ENCODE results near the gene HSFX4. TPM values are rescaled to one million over a fixed set of nuclear protein-coding genes. Genes with fewer than 3 reads are reported as not detected.
"Not testable (repeated sequence)": the region's sequence is repeated elsewhere in the genome, so short reads cannot be mapped to it uniquely, and the experiment has no call there.

Gene HSFX4
- total RNA-seq, 2 donors from 2014 or later = not detected

- not testable (repeated sequence) for H3K27me3 ChIP-seq (ENCODE audit: control insufficient read depth, insufficient read depth, low read length, poor library complexity, severe bottlenecking); H3K36me3 ChIP-seq (ENCODE audit: control insufficient read depth, insufficient read depth, low read length); H3K27me3 Mint-ChIP-seq (ENCODE audit: insufficient read depth); H3K4me3 Mint-ChIP-seq; H3K4me1 ChIP-seq (ENCODE audit: control insufficient read depth, insufficient read depth, low read length); H3K36me3 Mint-ChIP-seq (ENCODE audit: low read depth); DNase-seq; H3K9me3 Mint-ChIP-seq; H3K27ac Mint-ChIP-seq; H3K27ac ChIP-seq (ENCODE audit: low read depth, low read length); H3K9ac ChIP-seq (ENCODE audit: extremely low read depth, low read length, poor library complexity, severe bottlenecking); H3K9me3 ChIP-seq (ENCODE audit: control insufficient read depth, low read length); H3K4me1 Mint-ChIP-seq; H3K4me3 ChIP-seq (ENCODE audit: low read length)
- no CpG with 5 or more reads among the region's 8 CpGs for WGBS, 2 experiments (ENCODE audit: insufficient coverage in 1 of 2, insufficient read length in 1 of 2)
These were observed 2.0 kb upstream of the HSFX4 start for GRCh38 chrX:149927245-149927963.

GRCh38 chrX:149927964-149928258 lies 1.5 kb upstream of the HSFX4 start:
- H3K36me3 ChIP-seq (ENCODE audit: control insufficient read depth, insufficient read depth, low read length); H3K9me3 Mint-ChIP-seq; H3K27me3 ChIP-seq (ENCODE audit: control insufficient read depth, insufficient read depth, low read length, poor library complexity, severe bottlenecking); DNase-seq; H3K27ac ChIP-seq (ENCODE audit: low read depth, low read length); H3K27me3 Mint-ChIP-seq (ENCODE audit: insufficient read depth); H3K9ac ChIP-seq (ENCODE audit: extremely low read depth, low read length, poor library complexity, severe bottlenecking); H3K36me3 Mint-ChIP-seq (ENCODE audit: low read depth); H3K4me3 Mint-ChIP-seq; H3K9me3 ChIP-seq (ENCODE audit: control insufficient read depth, low read length); H3K4me3 ChIP-seq (ENCODE audit: low read length); H3K4me1 Mint-ChIP-seq; H3K4me1 ChIP-seq (ENCODE audit: control insufficient read depth, insufficient read depth, low read length); H3K27ac Mint-ChIP-seq: not testable (repeated sequence)
- no CpG with 5 or more reads among the region's 1 CpG for WGBS, 2 experiments (ENCODE audit: insufficient coverage in 1 of 2, insufficient read length in 1 of 2)

GRCh38 chrX:149928635-149929034 lies 738 bp upstream of the HSFX4 start:
- H3K27ac Mint-ChIP-seq; H3K9ac ChIP-seq (ENCODE audit: extremely low read depth, low read length, poor library complexity, severe bottlenecking); H3K4me3 Mint-ChIP-seq; H3K27me3 ChIP-seq (ENCODE audit: control insufficient read depth, insufficient read depth, low read length, poor library complexity, severe bottlenecking); H3K4me3 ChIP-seq (ENCODE audit: low read length); H3K27me3 Mint-ChIP-seq (ENCODE audit: insufficient read depth); H3K9me3 Mint-ChIP-seq; H3K27ac ChIP-seq (ENCODE audit: low read depth, low read length); H3K4me1 Mint-ChIP-seq; H3K4me1 ChIP-seq (ENCODE audit: control insufficient read depth, insufficient read depth, low read length); H3K36me3 Mint-ChIP-seq (ENCODE audit: low read depth); H3K36me3 ChIP-seq (ENCODE audit: control insufficient read depth, insufficient read depth, low read length); DNase-seq; H3K9me3 ChIP-seq (ENCODE audit: control insufficient read depth, low read length): not testable (repeated sequence)
- WGBS, 2 experiments (ENCODE audit: insufficient coverage in 1 of 2, insufficient read length in 1 of 2) = no CpG with 5 or more reads among the region's 1 CpG

- H3K4me3 Mint-ChIP-seq; H3K4me1 Mint-ChIP-seq; H3K9ac ChIP-seq (ENCODE audit: extremely low read depth, low read length, poor library complexity, severe bottlenecking); H3K27ac ChIP-seq (ENCODE audit: low read depth, low read length); H3K9me3 ChIP-seq (ENCODE audit: control insufficient read depth, low read length); H3K36me3 Mint-ChIP-seq (ENCODE audit: low read depth); H3K27ac Mint-ChIP-seq; H3K36me3 ChIP-seq (ENCODE audit: control insufficient read depth, insufficient read depth, low read length); H3K9me3 Mint-ChIP-seq; H3K27me3 Mint-ChIP-seq (ENCODE audit: insufficient read depth); DNase-seq; H3K4me1 ChIP-seq (ENCODE audit: control insufficient read depth, insufficient read depth, low read length); H3K27me3 ChIP-seq (ENCODE audit: control insufficient read depth, insufficient read depth, low read length, poor library complexity, severe bottlenecking); H3K4me3 ChIP-seq (ENCODE audit: low read length): not testable (repeated sequence)
- no CpG with 5 or more reads among the region's 4 CpGs for WGBS, 2 experiments (ENCODE audit: insufficient coverage in 1 of 2, insufficient read length in 1 of 2)
These were observed 2.0 kb downstream of the HSFX4 start for GRCh38 chrX:149931355-149931754.

GRCh38 chrX:149932150-149932549 lies 2.8 kb downstream of the HSFX4 start:
- not testable (repeated sequence) for H3K4me1 Mint-ChIP-seq; DNase-seq; H3K36me3 Mint-ChIP-seq (ENCODE audit: low read depth); H3K36me3 ChIP-seq (ENCODE audit: control insufficient read depth, insufficient read depth, low read length); H3K4me1 ChIP-seq (ENCODE audit: control insufficient read depth, insufficient read depth, low read length); H3K27me3 Mint-ChIP-seq (ENCODE audit: insufficient read depth); H3K4me3 ChIP-seq (ENCODE audit: low read length); H3K4me3 Mint-ChIP-seq; H3K9ac ChIP-seq (ENCODE audit: extremely low read depth, low read length, poor library complexity, severe bottlenecking); H3K27me3 ChIP-seq (ENCODE audit: control insufficient read depth, insufficient read depth, low read length, poor library complexity, severe bottlenecking); H3K27ac ChIP-seq (ENCODE audit: low read depth, low read length); H3K9me3 Mint-ChIP-seq; H3K9me3 ChIP-seq (ENCODE audit: control insufficient read depth, low read length); H3K27ac Mint-ChIP-seq
- no CpG with 5 or more reads among the region's 2 CpGs for WGBS, 2 experiments (ENCODE audit: insufficient coverage in 1 of 2, insufficient read length in 1 of 2)

GRCh38 chrX:149932970-149933369 lies 3.6 kb downstream of the HSFX4 start:
- H3K27ac ChIP-seq (ENCODE audit: low read depth, low read length); H3K4me1 ChIP-seq (ENCODE audit: control insufficient read depth, insufficient read depth, low read length); H3K4me3 ChIP-seq (ENCODE audit: low read length); H3K4me1 Mint-ChIP-seq; H3K9ac ChIP-seq (ENCODE audit: extremely low read depth, low read length, poor library complexity, severe bottlenecking); H3K27me3 Mint-ChIP-seq (ENCODE audit: insufficient read depth); H3K27me3 ChIP-seq (ENCODE audit: control insufficient read depth, insufficient read depth, low read length, poor library complexity, severe bottlenecking); H3K27ac Mint-ChIP-seq; H3K36me3 Mint-ChIP-seq (ENCODE audit: low read depth); H3K4me3 Mint-ChIP-seq; DNase-seq; H3K36me3 ChIP-seq (ENCODE audit: control insufficient read depth, insufficient read depth, low read length); H3K9me3 ChIP-seq (ENCODE audit: control insufficient read depth, low read length): not testable (repeated sequence)
- H3K9me3 Mint-ChIP-seq = peaks cover 15% of the 10 kb centered on the region
- no CpG with 5 or more reads among the region's 5 CpGs for WGBS, 2 experiments (ENCODE audit: insufficient coverage in 1 of 2, insufficient read length in 1 of 2)
